Measurements from ENCODE around the gene PRMT1. TPM values are rescaled to one million over a fixed set of nuclear protein-coding genes. Genes with fewer than 3 reads are reported as not detected.

The PRMT1 gene
- total RNA-seq, 1 experiment from 2014 or later, result 326 TPM

DNA sequence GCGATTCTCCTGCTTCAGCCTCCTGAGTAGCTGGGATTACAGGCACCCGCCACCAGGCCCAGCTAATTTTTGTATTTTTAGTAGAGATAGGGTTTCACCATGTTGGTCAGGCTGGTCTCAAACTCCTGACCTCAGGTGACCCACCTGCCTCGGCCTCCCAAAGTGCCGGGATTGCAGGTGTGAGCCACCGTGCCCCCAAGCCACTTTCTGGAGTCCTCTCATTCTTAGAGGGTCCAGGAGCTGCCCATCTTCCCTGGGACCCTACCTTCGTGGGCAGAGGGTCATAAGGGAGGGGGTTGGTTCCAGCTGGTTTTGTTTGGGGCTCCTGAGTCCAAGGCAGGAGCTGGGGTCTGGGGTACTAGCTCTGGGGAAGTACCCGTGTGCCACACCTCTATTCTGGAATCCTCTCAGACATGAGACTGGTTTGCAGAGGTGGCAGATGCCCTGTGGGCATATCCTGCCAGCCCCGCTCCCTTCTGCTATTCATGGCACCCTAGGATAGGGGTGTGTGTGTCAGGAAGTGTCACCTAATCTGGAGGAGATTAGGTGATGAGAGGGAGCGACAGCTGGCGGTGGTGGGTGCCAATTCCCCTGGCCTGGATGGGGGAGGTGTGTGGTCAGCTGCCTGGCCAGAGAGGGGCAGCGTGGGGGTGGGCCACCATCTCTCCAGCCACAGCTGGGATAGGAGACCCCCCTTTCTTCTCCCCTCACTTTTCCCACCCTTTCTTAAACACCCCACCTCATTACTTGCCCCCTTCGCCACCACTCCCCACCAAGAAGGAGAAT is 2.1 kb downstream of the PRMT1 start:
- intact Hi-C loops (cut with micrococcal nuclease; ENCODE audit: unreplicated experiment), result loop anchor here (2.0 to 5.0 kb wide), 3 partner anchors 66 to 188 kb away; partner anchors contain the start of genes AP2A1 and PNKP
- peak overlapping the region; percentile 52 for H3K27ac Mint-ChIP-seq (ENCODE audit: unreplicated experiment)

DNA sequence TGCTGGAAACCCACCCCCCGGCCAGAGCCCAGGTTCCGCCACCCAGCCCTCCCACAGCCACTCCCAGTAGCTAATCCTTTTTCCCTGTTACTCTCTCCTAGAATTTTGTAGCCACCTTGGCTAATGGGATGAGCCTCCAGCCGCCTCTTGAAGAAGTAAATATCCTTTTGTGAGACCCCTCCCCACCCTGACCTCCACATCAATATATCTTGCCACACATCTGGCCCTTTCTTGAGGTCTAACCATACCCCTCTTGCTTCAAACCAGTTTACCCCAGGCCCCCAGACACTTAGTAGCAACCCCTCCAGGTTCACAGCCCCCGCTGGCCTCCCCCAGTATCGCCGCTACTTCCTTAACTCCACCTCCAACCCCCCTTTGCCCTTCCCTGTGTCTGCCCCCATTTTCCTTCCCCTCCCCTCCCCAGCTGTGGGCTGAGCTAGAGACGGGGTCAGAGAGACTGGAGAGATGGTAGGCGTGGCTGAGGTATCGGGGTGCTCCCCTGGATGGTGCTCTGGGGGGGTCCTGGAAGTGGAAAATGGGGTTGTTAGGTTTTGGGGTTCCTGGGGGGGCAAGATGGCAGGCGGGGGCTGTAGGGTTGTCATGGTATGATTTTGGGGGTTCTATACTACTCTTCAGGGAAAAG is 2.8 kb downstream of the PRMT1 start:
- TF ChIP-seq, protein P1, sequence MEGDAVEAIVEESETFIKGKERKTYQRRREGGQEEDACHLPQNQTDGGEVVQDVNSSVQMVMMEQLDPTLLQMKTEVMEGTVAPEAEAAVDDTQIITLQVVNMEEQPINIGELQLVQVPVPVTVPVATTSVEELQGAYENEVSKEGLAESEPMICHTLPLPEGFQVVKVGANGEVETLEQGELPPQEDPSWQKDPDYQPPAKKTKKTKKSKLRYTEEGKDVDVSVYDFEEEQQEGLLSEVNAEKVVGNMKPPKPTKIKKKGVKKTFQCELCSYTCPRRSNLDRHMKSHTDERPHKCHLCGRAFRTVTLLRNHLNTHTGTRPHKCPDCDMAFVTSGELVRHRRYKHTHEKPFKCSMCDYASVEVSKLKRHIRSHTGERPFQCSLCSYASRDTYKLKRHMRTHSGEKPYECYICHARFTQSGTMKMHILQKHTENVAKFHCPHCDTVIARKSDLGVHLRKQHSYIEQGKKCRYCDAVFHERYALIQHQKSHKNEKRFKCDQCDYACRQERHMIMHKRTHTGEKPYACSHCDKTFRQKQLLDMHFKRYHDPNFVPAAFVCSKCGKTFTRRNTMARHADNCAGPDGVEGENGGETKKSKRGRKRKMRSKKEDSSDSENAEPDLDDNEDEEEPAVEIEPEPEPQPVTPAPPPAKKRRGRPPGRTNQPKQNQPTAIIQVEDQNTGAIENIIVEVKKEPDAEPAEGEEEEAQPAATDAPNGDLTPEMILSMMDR (IDR thresholded peaks at IDR 0.05; ENCODE audit: insufficient read depth in 1 of 2, low read depth in 1 of 2, low read length in 1 of 2, severe bottlenecking in 1 of 2, unreplicated experiment in 1 of 2), result no peak
- BruUV-seq (replicated peaks), result no TSS peak
- Histone ChIP-seq H3K36me3 (ENCODE audit: control insufficient read depth, insufficient read depth, low read length) (peaks cover 2% of the 10 kb centered on the region; the same call in 1 of the 2 replicates), H3K4me1 (peaks cover 15% of the 10 kb centered on the region), H3K27me3 (replicated peaks; ENCODE audit: control insufficient read depth, insufficient read depth, low read length) (no peaks in the 10 kb centered on the region), H3K9me3 (no peaks in the 10 kb centered on the region), H3K4me3 (ENCODE audit: low read depth, low read length) (no peak overlapping the region)
- no peak for DNase-seq
- peaks cover 9% of the 10 kb centered on the region for H3K4me1 Mint-ChIP-seq (ENCODE audit: low read depth, unreplicated experiment)
- H3K4me3 Mint-ChIP-seq (ENCODE audit: unreplicated experiment), result peak overlapping the region; percentile 78
- no peaks in the 10 kb centered on the region for H3K27me3 Mint-ChIP-seq (ENCODE audit: insufficient read depth, unreplicated experiment)
- intact Hi-C loops (cut with micrococcal nuclease; ENCODE audit: unreplicated experiment), result loop anchor here (1.0 to 5.0 kb wide), 4 partner anchors 67 to 187 kb away; partner anchors contain the start of genes AP2A1 and PNKP
- peak overlapping the region; percentile 52 for H3K27ac Mint-ChIP-seq (ENCODE audit: unreplicated experiment)
- no peaks in the 10 kb centered on the region for H3K9me3 Mint-ChIP-seq (ENCODE audit: unreplicated experiment)
- ChIA-PET POLR2A (interaction anchor here (0.7 kb wide), 1 partner anchor 137 kb away, joined by 13 read pairs; no protein-coding TSS in a partner anchor), CTCF (interaction anchor here (0.6 to 1.3 kb wide), 4 partner anchors 40 to 297 kb away, joined by 3 to 4 read pairs (median 3); partner anchors contain the start of gene RRAS)
- H3K36me3 Mint-ChIP-seq (ENCODE audit: insufficient read depth, unreplicated experiment), result peaks cover 82% of the 10 kb centered on the region

More for the DNA sequence above, 2.1 kb downstream of the PRMT1 start:
- ChIA-PET POLR2A (interaction anchor here (0.5 to 1.4 kb wide), 3 partner anchors 17 to 136 kb away, joined by 4 to 13 read pairs (median 5); partner anchors contain the start of gene RRAS), CTCF (interaction anchor here (0.6 to 1.3 kb wide), 5 partner anchors 34 to 115 kb away, joined by 3 to 4 read pairs (median 3); partner anchors contain the start of gene RRAS)
- Histone ChIP-seq H3K4me3 (ENCODE audit: low read depth, low read length) (no peak overlapping the region), H3K4me1 (peaks cover 15% of the 10 kb centered on the region), H3K27me3 (replicated peaks; ENCODE audit: control insufficient read depth, insufficient read depth, low read length) (no peaks in the 10 kb centered on the region), H3K36me3 (ENCODE audit: control insufficient read depth, insufficient read depth, low read length) (peaks cover 2% of the 10 kb centered on the region; the same call in 1 of the 2 replicates), H3K9me3 (no peaks in the 10 kb centered on the region)
- TF ChIP-seq, protein P1 (IDR thresholded peaks at IDR 0.05; ENCODE audit: insufficient read depth in 1 of 2, low read depth in 1 of 2, low read length in 1 of 2, severe bottlenecking in 1 of 2, unreplicated experiment in 1 of 2), result no peak
- peak overlapping the region; percentile 78 for H3K4me3 Mint-ChIP-seq (ENCODE audit: unreplicated experiment)
- no peak for DNase-seq
- no TSS peak for BruUV-seq (replicated peaks)
- H3K27me3 Mint-ChIP-seq (ENCODE audit: insufficient read depth, unreplicated experiment), result no peaks in the 10 kb centered on the region
- peaks cover 75% of the 10 kb centered on the region for H3K36me3 Mint-ChIP-seq (ENCODE audit: insufficient read depth, unreplicated experiment)
- peaks cover 9% of the 10 kb centered on the region for H3K4me1 Mint-ChIP-seq (ENCODE audit: low read depth, unreplicated experiment)
- H3K9me3 Mint-ChIP-seq (ENCODE audit: unreplicated experiment), result no peaks in the 10 kb centered on the region
